ENCODE data around the gene WDR45. TPM values are rescaled to one million over a fixed set of nuclear protein-coding genes. Genes with fewer than 3 reads are reported as not detected.

Gene WDR45
- total and polyA plus RNA-seq, 5 experiments from 2014 or later = 42.4 to 124 (median 57.2) TPM

DNA sequence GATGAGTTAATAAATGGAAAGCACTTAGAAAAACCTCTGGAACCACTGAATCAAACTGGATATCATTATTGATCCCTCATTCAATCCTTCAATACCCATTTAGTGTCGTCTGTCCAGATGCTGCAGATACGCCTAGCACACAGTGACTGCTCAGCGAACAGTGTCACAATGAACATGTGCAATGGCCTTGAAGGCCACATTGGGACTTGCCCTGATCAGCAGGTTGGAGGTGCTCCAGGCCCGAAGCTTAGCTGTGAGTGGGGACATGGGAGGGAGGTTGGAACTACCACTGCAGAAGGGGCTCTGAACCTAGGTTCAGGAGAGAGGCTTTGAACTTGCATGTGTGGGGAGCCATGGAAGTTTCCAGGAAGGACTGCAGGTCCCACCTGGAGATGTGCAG lies 26.6 kb upstream of the WDR45 start:
- DNase-seq (no peak), ATAC-seq (no peak)
- Mint-ChIP-seq H3K36me3 (peaks cover 0 to 28% (median 2%) of the 10 kb centered on the region in 3 donors), H3K27ac (no peak overlapping the region), H3K4me3 (no peak overlapping the region), H3K27me3 (no peaks in the 10 kb centered on the region), H3K9me3 (peaks cover 0 to 1% (median 0%) of the 10 kb centered on the region in 9 donors), H3K4me1 (peaks cover 0 to 6% (median 4%) of the 10 kb centered on the region in 4 donors)
- POLR2A ChIA-PET = interaction anchor here (0.7 kb wide), 1 partner anchor 133 kb away, joined by 3 read pairs; no protein-coding TSS in a partner anchor

DNA sequence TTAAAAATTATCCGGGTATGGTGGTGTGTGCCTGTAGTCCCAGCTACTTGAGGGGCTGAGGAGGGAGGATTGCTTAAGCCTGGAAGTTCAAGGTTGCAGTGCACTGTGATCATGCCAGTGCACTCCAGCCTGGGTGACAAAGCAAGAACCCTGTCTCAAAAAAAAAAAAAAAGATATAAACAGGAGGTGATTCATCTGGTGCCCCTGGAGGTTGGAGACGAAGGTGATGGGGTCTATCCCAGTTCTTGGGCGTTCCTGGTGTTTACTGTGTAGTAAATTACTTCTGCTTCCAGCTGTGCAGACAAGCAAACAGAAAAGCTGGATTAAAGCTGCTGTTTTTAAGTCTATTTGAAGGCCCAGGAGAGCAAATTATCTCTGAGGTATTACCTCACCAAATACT lies 23.9 kb upstream of the WDR45 start:
- ATAC-seq = no peak
- Mint-ChIP-seq H3K4me3 (no peak overlapping the region), H3K9me3 (no peaks in the 10 kb centered on the region), H3K36me3 (peaks cover 0 to 9% (median 0%) of the 10 kb centered on the region in 3 donors), H3K4me1 (peaks cover 0 to 16% (median 8%) of the 10 kb centered on the region in 4 donors), H3K27me3 (no peaks in the 10 kb centered on the region), H3K27ac (peak overlapping the region in 2 of 10 donors; percentile 15 to 44)
- POLR2A ChIA-PET = no interaction called here
- no peak for DNase-seq

DNA sequence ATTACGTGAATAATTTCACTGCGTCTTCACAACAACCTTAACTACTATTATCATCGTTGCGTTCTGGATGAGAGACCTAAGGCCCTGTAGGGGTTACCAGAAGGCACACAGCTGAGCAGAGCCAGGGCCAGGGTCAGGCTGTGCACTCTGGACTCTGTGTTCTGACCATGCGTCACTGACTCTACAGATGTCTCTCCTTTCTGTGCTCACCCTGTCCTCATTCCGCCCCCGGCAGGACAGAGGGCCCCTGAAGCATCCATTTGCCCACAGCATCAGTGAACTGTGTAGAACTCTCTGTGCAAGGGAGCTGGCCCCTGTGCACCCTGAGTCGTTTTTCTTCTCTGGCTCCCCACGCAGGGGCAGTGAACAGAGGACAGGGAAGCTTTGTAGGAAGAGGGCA lies 22.5 kb upstream of the WDR45 start:
- POLR2A ChIA-PET = interaction anchor here (1.4 to 3.3 kb wide), 2 partner anchors 22 to 651 kb away, joined by 4 to 27 read pairs; partner anchors contain the start of gene WDR45
- ATAC-seq (no peak), DNase-seq (no peak)
- Mint-ChIP-seq H3K27ac (peak overlapping the region in 5 of 10 donors; percentile 25 to 93 (median 80)), H3K27me3 (no peaks in the 10 kb centered on the region), H3K9me3 (no peaks in the 10 kb centered on the region), H3K4me3 (peak overlapping the region; percentile 58 to 92 (median 88)), H3K4me1 (peaks cover 0 to 14% (median 8%) of the 10 kb centered on the region in 4 donors), H3K36me3 (peaks cover 0 to 2% (median 0%) of the 10 kb centered on the region in 3 donors)

DNA sequence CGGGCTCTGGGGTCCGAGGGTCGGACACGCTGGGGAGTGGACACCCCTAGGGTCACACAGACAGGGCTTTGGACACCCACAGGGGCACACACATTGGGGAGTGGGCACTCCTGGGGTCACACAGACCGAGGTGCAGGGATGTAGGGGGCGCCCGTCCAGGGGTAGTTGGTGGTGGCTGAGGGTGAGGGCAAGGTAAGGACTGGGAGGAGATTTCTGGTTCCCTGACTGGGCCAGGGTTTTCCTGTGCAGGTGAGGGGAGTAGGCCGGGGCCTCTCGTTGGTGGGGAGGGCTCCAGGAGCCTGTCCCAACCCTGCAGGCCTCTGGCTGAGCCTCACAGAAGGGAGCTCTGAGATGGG lies 21.9 kb upstream of the WDR45 start:
- POLR2A ChIA-PET = interaction anchor here (1.0 to 3.3 kb wide), 3 partner anchors 22 to 652 kb away, joined by 4 to 27 read pairs (median 4); partner anchors contain the start of gene WDR45
- peak overlapping the region in 8 of 10 donors; percentile 41 to 96 (median 89) for H3K27ac Mint-ChIP-seq
- peaks cover 0 to 14% (median 8%) of the 10 kb centered on the region in 4 donors for H3K4me1 Mint-ChIP-seq
- DNase-seq (no peak), ATAC-seq (no peak)
- no peaks in the 10 kb centered on the region for H3K27me3 Mint-ChIP-seq
- peak overlapping the region; percentile 83 to 92 (median 89) for H3K4me3 Mint-ChIP-seq
- H3K9me3 Mint-ChIP-seq = no peaks in the 10 kb centered on the region
- peaks cover 0 to 2% (median 0%) of the 10 kb centered on the region in 3 donors for H3K36me3 Mint-ChIP-seq

DNA sequence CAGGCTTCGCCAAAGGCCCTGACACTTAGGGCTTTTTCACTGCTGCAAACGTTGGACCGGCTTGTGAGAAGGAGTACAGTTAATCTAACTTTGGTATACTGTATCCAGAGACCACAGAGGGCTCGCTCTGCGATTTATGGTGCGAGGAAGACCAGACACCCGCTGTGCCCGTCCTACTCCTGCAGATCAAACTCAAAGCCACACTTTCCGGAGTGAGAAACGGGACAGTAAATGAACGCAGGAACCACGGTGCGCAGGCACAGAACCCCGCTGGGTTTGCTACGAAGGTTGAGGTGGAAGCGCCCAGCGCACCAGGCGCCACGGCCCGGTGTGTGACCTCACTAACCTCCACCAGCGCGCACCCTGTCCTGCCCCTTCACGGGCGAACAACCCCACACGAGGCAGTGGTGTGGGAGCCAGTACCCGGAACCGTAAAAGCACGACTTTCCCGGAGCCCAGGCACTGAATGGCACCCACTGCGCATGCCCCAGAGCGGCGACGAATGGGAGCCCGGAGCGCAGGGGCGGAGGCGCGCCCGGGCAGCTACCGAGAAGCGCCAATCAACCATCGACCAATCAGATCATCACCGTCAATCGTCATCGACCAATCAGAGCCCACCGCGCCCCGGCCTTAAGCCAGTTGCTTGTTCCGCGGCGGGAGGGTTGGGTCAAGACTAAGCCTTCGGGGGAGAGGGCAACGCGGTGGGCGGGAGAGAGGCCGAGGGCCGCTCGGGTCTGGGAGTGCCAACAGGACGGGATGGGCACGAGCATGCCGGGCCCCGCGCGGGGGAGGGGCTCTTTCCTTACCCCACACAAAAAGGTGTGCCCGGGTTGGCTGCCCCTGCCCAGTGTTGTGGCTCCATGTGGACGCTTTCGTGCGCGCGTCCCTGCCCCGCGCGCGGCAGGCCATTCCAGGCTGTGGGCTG lies 21.3 kb upstream of the WDR45 start:
- Mint-ChIP-seq H3K4me1 (peaks cover 0 to 13% (median 8%) of the 10 kb centered on the region in 4 donors), H3K9me3 (peaks cover 0 to 1% (median 0%) of the 10 kb centered on the region in 9 donors), H3K36me3 (peaks cover 0 to 2% (median 0%) of the 10 kb centered on the region in 3 donors), H3K4me3 (peak overlapping the region; percentile 83 to 92 (median 89)), H3K27ac (peak overlapping the region; percentile 61 to 96 (median 94)), H3K27me3 (no peaks in the 10 kb centered on the region)
- POLR2A ChIA-PET = interaction anchor here (0.7 to 3.3 kb wide), 8 partner anchors 10 to 653 kb away, joined by 3 to 27 read pairs (median 4); partner anchors contain the start of genes GRIPAP1 and WDR45
- ATAC-seq = peak; percentile 94 to 95
- DNase-seq = peak; percentile 77 to 93 (median 84)

DNA sequence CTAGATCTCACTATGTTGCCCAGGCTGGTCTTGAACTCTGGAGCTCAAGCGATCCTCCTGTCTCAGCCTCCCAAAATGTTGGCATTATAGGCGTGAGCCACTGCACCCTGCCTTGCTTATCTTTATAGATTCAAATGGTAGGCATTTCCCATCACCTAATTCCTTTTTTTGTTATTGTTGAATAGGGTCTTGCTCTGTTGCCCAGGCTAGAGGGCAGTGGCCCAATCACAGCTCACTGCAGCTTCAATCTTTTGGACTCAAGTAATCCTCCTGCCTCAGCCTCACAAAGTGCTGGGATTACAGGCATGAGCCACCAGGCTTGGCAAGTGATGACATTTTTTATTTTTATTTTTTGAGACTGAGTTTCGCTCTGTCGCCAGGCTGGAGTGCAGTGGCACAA lies 16.7 kb upstream of the WDR45 start:
- peaks cover 0 to 11% (median 5%) of the 10 kb centered on the region in 4 donors for H3K4me1 Mint-ChIP-seq
- ATAC-seq (no peak), DNase-seq (no peak)
- H3K4me3 Mint-ChIP-seq = no peak overlapping the region
- no peaks in the 10 kb centered on the region for H3K36me3 Mint-ChIP-seq
- H3K9me3 Mint-ChIP-seq = peaks cover 0 to 1% (median 0%) of the 10 kb centered on the region in 9 donors
- POLR2A ChIA-PET = interaction anchor here (0.5 to 1.2 kb wide), 2 partner anchors 13 to 16 kb away, joined by 6 read pairs; no protein-coding TSS in a partner anchor
- no peak overlapping the region for H3K27ac Mint-ChIP-seq
- no peaks in the 10 kb centered on the region for H3K27me3 Mint-ChIP-seq

DNA sequence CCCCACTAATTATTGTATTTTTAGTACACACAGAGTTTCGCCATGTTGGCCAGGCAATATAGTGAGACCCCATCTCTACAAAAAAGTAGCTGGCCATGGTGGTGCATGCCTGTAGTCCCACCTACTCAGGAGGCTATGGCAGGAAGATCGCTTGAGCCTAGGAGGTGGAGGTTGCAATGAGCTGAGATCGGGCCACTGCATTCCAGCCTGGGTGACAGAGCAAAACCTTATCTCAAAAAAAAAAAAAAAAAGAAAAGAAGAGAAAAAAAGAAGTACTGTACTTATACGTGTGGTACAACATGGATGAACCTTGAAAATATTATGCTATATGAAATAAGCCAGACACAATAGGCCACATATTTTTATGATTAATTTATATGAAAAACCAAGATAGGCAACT lies 9.9 kb upstream of the WDR45 start:
- Mint-ChIP-seq H3K27me3 (no peaks in the 10 kb centered on the region), H3K4me1 (no peaks in the 10 kb centered on the region), H3K36me3 (no peaks in the 10 kb centered on the region), H3K4me3 (no peak overlapping the region), H3K9me3 (no peaks in the 10 kb centered on the region), H3K27ac (no peak overlapping the region)
- ATAC-seq (no peak), DNase-seq (no peak)
- POLR2A ChIA-PET = interaction anchor here (1.0 kb wide), 1 partner anchor 10 kb away, joined by 3 read pairs; the partner anchor contains the start of gene WDR45

DNA sequence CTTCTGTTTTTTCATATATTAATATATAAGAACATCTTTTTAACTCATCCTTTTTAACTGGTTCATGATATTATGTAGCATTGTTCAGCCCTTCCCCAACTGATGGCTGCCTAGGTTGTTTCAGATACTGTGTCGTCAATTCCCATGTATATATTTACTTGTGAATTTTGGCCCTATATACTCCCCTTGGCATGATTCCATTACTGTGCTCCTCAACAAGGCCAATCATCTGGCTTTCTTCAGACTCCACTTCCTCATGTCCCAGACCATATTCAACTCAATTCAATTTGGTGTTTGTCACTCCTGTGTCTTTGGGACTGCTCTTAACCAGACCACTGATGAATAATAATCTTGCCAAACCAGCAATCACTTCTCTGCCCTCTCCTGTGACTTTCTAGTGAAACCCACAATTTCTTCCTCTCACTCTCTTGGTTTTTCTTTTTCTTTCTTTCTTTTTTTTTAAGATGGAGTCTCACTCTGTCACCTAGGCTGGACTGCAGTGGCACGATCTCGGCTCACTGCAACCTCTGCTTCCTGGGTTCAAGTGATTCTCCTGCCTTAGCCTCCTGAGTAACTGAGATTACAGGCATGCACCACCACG lies 2.7 kb upstream of the WDR45 start:
- POLR2A ChIA-PET = no interaction called here
- Mint-ChIP-seq H3K27ac (peak overlapping the region in 3 of 10 donors; percentile 3 to 55 (median 18)), H3K4me3 (peak overlapping the region in 2 of 10 donors; percentile 14 to 21), H3K36me3 (peaks cover 0 to 4% (median 0%) of the 10 kb centered on the region in 3 donors), H3K9me3 (peaks cover 0 to 3% (median 0%) of the 10 kb centered on the region in 9 donors), H3K27me3 (no peaks in the 10 kb centered on the region), H3K4me1 (peaks cover 10 to 13% (median 11%) of the 10 kb centered on the region in 4 donors)
- ATAC-seq (no peak), DNase-seq (no peak)

DNA sequence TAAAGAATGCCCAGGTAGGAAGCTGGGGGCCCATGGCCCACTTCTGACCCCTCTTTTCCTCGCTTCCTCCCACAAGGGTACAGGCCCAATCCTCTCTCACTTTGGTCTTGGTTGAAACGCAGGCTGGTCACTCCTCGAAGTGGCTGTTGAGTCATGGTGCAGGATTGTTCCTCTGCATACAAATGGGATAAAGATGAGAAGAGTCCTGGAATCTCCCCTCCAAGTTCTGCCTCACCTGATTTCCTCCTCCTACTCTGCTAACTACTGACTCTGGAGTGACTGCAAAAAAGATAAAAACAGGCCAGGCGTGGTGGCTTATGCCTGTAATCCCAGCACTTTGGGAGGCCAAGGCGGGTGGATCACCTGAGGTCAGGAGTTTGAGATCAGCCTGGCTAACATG lies 1.7 kb downstream of the WDR45 start:
- POLR2A ChIA-PET = interaction anchor here (0.5 to 1.0 kb wide), 2 partner anchors 8 to 280 kb away, joined by 3 read pairs; no protein-coding TSS in a partner anchor
- peak overlapping the region in 1 of 10 donors; percentile 10 for H3K4me3 Mint-ChIP-seq
- no peak for ATAC-seq
- H3K4me1 Mint-ChIP-seq = peaks cover 14 to 25% (median 23%) of the 10 kb centered on the region in 4 donors
- peaks cover 0 to 2% (median 0%) of the 10 kb centered on the region in 9 donors for H3K9me3 Mint-ChIP-seq
- H3K36me3 Mint-ChIP-seq = peaks cover 0 to 12% (median 0%) of the 10 kb centered on the region in 3 donors
- peak overlapping the region in 4 of 10 donors; percentile 22 to 66 (median 45) for H3K27ac Mint-ChIP-seq
- DNase-seq = no peak
- no peaks in the 10 kb centered on the region for H3K27me3 Mint-ChIP-seq

DNA sequence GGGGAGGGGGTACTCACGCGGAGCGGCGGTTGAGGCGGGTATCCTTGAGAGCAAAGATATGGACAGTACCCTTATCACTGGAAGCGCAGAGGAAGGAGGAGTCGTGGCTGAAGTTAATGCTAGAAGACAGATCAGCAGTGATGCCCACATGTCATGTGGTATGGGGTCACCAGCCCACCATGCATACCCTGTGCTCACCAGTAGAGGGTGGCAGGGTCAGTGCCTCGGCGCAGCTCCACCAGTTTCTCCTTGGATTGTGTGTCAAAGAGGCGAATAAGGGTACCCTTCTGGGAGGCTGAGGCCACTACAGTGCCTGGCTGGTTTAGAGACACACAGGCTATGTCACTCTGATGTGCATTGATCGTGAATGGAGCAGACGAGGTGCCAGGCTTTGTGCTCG lies 4.3 kb downstream of the WDR45 start:
- Mint-ChIP-seq H3K27ac (peak overlapping the region in 2 of 10 donors; percentile 63 to 66), H3K4me1 (peaks cover 19 to 35% (median 30%) of the 10 kb centered on the region in 4 donors), H3K9me3 (peaks cover 0 to 2% (median 0%) of the 10 kb centered on the region in 9 donors), H3K36me3 (peaks cover 0 to 17% (median 0%) of the 10 kb centered on the region in 3 donors), H3K4me3 (no peak overlapping the region), H3K27me3 (no peaks in the 10 kb centered on the region)
- POLR2A ChIA-PET = interaction anchor here (1.6 kb wide), 1 partner anchor 115 kb away, joined by 3 read pairs; no protein-coding TSS in a partner anchor
- ATAC-seq = no peak
- no peak for DNase-seq

DNA sequence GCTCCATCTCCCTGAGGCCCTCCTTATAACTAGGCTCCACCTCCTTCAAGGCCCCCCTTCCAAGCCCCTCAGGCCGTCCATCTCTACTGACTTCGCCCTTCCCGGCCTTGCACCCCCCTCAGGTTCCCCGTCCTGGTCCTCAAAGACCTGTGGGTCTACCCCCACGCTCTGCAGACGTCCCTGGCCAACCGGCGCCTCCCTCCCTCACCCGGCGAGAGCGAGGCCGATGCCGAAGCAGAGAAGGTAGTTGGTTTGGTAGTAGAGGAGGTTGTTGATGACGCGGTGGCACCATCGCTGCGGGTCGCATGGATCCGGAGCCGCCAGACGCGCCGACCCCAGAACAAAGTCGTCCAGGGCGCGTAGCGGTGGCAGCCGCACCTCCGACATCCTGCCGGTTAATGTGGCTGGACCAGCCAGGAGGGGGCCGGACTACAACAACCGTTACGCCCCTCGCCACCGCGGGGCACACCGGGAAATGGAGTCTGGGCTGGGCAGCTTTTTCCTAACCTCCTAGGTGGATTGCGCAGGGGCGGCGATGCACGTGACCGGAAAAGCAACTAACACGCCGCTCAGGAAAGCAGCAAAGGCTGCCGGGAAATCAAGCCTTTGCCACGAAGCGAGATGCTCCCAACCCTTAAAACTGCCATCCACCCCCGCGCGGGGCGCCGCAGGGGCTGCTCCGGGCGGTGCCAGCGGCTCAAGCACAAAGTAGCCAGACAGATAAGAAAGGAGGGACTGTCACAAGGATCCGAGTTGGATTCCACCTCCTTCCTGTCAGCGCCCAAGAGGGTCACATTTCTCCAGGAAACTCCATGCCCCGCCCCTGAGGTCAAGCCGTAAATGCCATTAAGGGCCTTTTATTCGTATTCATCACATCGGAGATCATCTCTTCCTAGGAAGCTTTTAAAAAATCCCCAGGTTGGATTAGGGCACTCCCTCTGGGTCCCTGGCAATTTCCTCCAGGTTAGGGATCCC lies 5.8 kb downstream of the WDR45 start, which contains the start of gene PRAF2:
Gene PRAF2, minus strand, starts transcription at position 402 of the 975 bp plus-strand sequence. Its CDS starts 15 bp downstream, at position 387.
- Mint-ChIP-seq H3K36me3 (peaks cover 0 to 17% (median 0%) of the 10 kb centered on the region in 3 donors), H3K27ac (peak within 1 kb of the TSS; percentile 63 to 97 (median 92)), H3K9me3 (no peaks in the 10 kb centered on the region), H3K4me1 (peaks cover 13 to 27% (median 23%) of the 10 kb centered on the region in 4 donors), H3K27me3 (no peaks in the 10 kb centered on the region), H3K4me3 (peak within 1 kb of the TSS; percentile 80 to 91 (median 84))
- ATAC-seq (peak; percentile 94 to 95), DNase-seq (peak; percentile 73 to 95 (median 86))
- POLR2A ChIA-PET = interaction anchor here (1.0 to 1.5 kb wide), 3 partner anchors 30 to 195 kb away, joined by 3 to 8 read pairs (median 4); partner anchors contain the start of genes GRIPAP1 and TFE3

Measured in naive thymus-derived CD8-positive, alpha-beta T cell (primary cell).